IMR-90 (cell line): Measurements from ENCODE around the gene GRAMD1B.

Source experiments
- CTCF ChIP-seq: conservative IDR thresholded peaks from 2 replicates; pipeline ENCODE4 v1.5.1; 2012; ENCODE audit warnings: mild to moderate bottlenecking, low read depth, low read length, improper control_type of control experiment
- ELK1 ChIP-seq: fragments of 150-350 bp; IDR thresholded peaks from 2 replicates; pipeline ENCODE4 v1.6.1; 2016; ENCODE audit warnings: low read depth, mild to moderate bottlenecking, low read length, moderate library complexity, borderline replicate concordance
- NFE2L2 ChIP-seq: fragments of 150-350 bp; IDR thresholded peaks from 2 replicates; pipeline ENCODE4 v1.6.1; 2016; ENCODE audit warnings: low read depth, mild to moderate bottlenecking, low read length
- POLR2A ChIP-seq: IDR thresholded peaks from 2 replicates; pipeline ENCODE4 v1.6.1; 2012; ENCODE audit warnings: mild to moderate bottlenecking, low read depth, low read length
- RAD21 ChIP-seq: IDR thresholded peaks from 2 replicates; pipeline ENCODE4 v1.6.1; 2012; ENCODE audit warnings: low read length, improper control_type of control experiment
- RFX5 ChIP-seq: IDR thresholded peaks from 2 replicates; pipeline ENCODE4 v1.8.0; 2012; ENCODE audit warnings: low read depth, mild to moderate bottlenecking, low read length, moderate library complexity
- SMC3 ChIP-seq: fragments of 150-350 bp; IDR thresholded peaks from 2 replicates; pipeline ENCODE4 v1.6.1; 2016; ENCODE audit warnings: low read depth, mild to moderate bottlenecking, antibody characterized with exemption, low read length, moderate library complexity
- USF2 ChIP-seq: fragments of 150-350 bp; IDR thresholded peaks from 2 replicates; pipeline ENCODE4 v1.6.1; 2017; ENCODE audit warnings: mild to moderate bottlenecking, antibody characterized with exemption, low read length, low read depth

DNA sequence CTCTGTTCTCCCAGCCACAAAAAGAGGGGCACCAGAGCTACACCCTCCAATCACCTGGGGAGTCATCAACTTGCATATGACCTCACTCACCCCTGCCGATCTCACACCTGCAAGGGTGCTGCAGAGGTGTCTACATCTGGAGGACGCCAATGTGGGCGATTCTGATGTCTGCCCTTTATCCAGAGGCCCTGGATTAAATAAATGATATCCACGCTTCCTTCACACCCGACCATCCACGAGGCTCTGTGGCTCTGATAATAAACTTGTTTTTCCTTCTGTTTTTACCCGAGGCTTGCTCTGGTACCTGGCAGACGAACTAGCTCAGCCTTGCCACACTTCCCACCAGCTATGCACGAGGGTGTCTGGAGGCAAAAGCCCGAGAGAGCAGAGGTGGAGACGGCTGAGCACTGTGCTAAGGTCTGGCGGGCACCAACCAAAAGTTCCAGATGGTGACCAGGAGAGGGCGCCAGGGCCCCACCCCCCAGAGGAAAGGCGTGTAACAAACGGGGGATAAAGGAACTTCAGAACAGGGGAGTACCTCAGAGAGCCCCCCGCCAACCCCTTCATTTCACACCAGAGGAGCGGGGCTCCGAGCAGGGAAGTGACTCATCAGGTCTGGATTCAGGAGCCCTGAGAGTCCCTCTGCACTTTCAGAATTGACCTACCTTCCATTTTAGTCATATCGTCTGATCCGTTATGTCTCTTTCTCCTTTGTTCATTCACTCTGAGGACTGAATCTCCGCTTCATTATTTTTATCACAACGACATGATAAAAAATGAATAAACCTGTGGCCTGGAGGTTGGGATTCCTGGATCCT, 210.8 kb downstream of the GRAMD1B start:
- TF ChIP-seq CTCF (peak; percentile 75), POLR2A (no peak), NFE2L2 (no peak), USF2 (no peak), RFX5 (no peak), SMC3 (peak; percentile 68), RAD21 (peak; percentile 81), ELK1 (no peak)
